Fibroblast of lung (primary cell): ENCODE data around the gene IQGAP2. TPM values are rescaled to one million over a fixed set of nuclear protein-coding genes. Genes with fewer than 3 reads are reported as not detected.

Experiments used
- DNase-seq, 2 donors: peaks; one replicate each; pipeline versions ENCODE4 v3.0.0 to v3.0.0-alpha.2; 2010; ENCODE audit warnings: low read depth in 2 of 2
- H2AFZ ChIP-seq: 2 replicates; pipeline ENCODE4 v1.5.1; 2012; ENCODE audit warnings: low read length, control low read depth, inconsistent platforms
- H3K27ac ChIP-seq: 2 replicates; pipeline ENCODE4 v1.5.1; 2011; ENCODE audit warnings: low read length, control low read depth; ENCODE audit not compliant: insufficient read depth
- H3K27me3 ChIP-seq: 2 replicates; pipeline ENCODE4 v1.5.1; 2011; ENCODE audit warnings: mild to moderate bottlenecking, low read length; ENCODE audit not compliant: control insufficient read depth, insufficient read depth
- H3K36me3 ChIP-seq: 2 replicates; pipeline ENCODE4 v1.5.1; 2011; ENCODE audit warnings: low read length; ENCODE audit not compliant: control insufficient read depth, insufficient read depth
- H3K4me1 ChIP-seq: 2 replicates; pipeline ENCODE4 v1.5.1; 2011; ENCODE audit warnings: low read length; ENCODE audit not compliant: control insufficient read depth, insufficient read depth; ENCODE audit errors: extremely low read depth
- H3K4me2 ChIP-seq: 2 replicates; pipeline ENCODE4 v1.5.1; 2011; ENCODE audit warnings: low read length, control low read depth; ENCODE audit not compliant: insufficient read depth; ENCODE audit errors: extremely low read depth
- H3K4me3 ChIP-seq, 4 experiments: fragments of 200-600 bp in 1 of 4; sonication (generic) in 1 of 4; replicated peaks in 1 of 4; 2 replicates each; pipeline ENCODE4 v1.5.1; 2011 to 2016; ENCODE audit warnings: low read length in 4 of 4, low read depth in 3 of 4, mild to moderate bottlenecking in 3 of 4, control low read depth in 2 of 4, inconsistent platforms in 1 of 4, mixed read lengths in 1 of 4; ENCODE audit not compliant: insufficient read depth in 1 of 4; ENCODE audit errors: control extremely low read depth in 1 of 4
- H3K79me2 ChIP-seq: 2 replicates; pipeline ENCODE4 v1.5.1; 2012; ENCODE audit warnings: mild to moderate bottlenecking, low read length, inconsistent platforms; ENCODE audit not compliant: control insufficient read depth, insufficient read depth
- H3K9ac ChIP-seq: 2 replicates; pipeline ENCODE4 v1.5.1; 2011; ENCODE audit warnings: mild to moderate bottlenecking, low read length, control low read depth; ENCODE audit not compliant: insufficient read depth
- H3K9me3 ChIP-seq: 2 replicates; pipeline ENCODE4 v1.5.1; 2012; ENCODE audit warnings: low read depth, low read length; ENCODE audit not compliant: control insufficient read depth, insufficient read depth
- H4K20me1 ChIP-seq: 2 replicates; pipeline ENCODE4 v1.5.1; 2011; ENCODE audit warnings: low read length; ENCODE audit not compliant: control insufficient read depth, insufficient read depth; ENCODE audit errors: extremely low read depth
- EZH2 ChIP-seq: IDR thresholded peaks from 2 replicates; pipeline ENCODE4 v1.5.1; 2012; ENCODE audit warnings: low read length, control low read depth, mild to moderate bottlenecking; ENCODE audit errors: missing control alignments
- polyA plus RNA-seq, 2 donors: library from polyadenylated mRNA; depleted of rRNA in 1 of 2; stranded (reverse) in 1 of 2; unstranded in 1 of 2; fragments of >200 nt; gene quantifications; 2 replicates each; pipeline ENCODE4 v1.2.1, GENCODE V29; 2011 to 2012; ENCODE audit warnings: missing spikeins in 1 of 2
- total RNA-seq: library from RNA; depleted of rRNA; stranded (reverse); fragments of >200 nt; gene quantifications from 2 replicates; pipeline ENCODE4 v1.2.1, GENCODE V29; 2014
- TF ChIP-seq, protein P1 (sequence below), 2 donors: IDR thresholded peaks in 1 of 2; conservative IDR thresholded peaks in 1 of 2; 1 replicate in 1 of 2; 2 replicates in 1 of 2; pipeline ENCODE4 v1.5.1; 2011 to 2012; ENCODE audit warnings: low read length in 2 of 2, control low read depth in 1 of 2, inconsistent platforms in 1 of 2, low read depth in 1 of 2, mild to moderate bottlenecking in 1 of 2

The IQGAP2 gene
- total and polyA plus RNA-seq, 2 donors (not counting 1 experiment from before 2014, with no cell fraction given) = 5.1 to 7.9 TPM

- Histone ChIP-seq H3K4me1 (no peaks in the 10 kb centered on the region), H3K9ac (no peak overlapping the region), H2AFZ (no peak overlapping the region), H3K9me3 (no peaks in the 10 kb centered on the region), H3K79me2 (no peaks in the 10 kb centered on the region), H3K27ac (no peak overlapping the region), H3K4me3 (no peak overlapping the region), H3K27me3 (peaks cover 28% of the 10 kb centered on the region), H4K20me1 (no peaks in the 10 kb centered on the region), H3K36me3 (no peaks in the 10 kb centered on the region), H3K4me2 (no peak overlapping the region)
- no peak for DNase-seq
- TF ChIP-seq EZH2 = peak; percentile 57
- TF ChIP-seq, protein P1, sequence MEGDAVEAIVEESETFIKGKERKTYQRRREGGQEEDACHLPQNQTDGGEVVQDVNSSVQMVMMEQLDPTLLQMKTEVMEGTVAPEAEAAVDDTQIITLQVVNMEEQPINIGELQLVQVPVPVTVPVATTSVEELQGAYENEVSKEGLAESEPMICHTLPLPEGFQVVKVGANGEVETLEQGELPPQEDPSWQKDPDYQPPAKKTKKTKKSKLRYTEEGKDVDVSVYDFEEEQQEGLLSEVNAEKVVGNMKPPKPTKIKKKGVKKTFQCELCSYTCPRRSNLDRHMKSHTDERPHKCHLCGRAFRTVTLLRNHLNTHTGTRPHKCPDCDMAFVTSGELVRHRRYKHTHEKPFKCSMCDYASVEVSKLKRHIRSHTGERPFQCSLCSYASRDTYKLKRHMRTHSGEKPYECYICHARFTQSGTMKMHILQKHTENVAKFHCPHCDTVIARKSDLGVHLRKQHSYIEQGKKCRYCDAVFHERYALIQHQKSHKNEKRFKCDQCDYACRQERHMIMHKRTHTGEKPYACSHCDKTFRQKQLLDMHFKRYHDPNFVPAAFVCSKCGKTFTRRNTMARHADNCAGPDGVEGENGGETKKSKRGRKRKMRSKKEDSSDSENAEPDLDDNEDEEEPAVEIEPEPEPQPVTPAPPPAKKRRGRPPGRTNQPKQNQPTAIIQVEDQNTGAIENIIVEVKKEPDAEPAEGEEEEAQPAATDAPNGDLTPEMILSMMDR (conservative IDR thresholded peaks at IDR 0.05 in 1 of 2, IDR thresholded peaks at IDR 0.05 in 1 of 2; ENCODE audit: low read depth in 1 of 2, low read length in 2 of 2) = no peak
Measured at GRCh38 chr5:76404223-76405211, 1.4 kb downstream of the IQGAP2 start.

- H2AFZ ChIP-seq = no peak overlapping the region
- no peak for DNase-seq
- H3K79me2 ChIP-seq = no peaks in the 10 kb centered on the region
- H3K9ac ChIP-seq = no peak overlapping the region
- no peaks in the 10 kb centered on the region for H3K36me3 ChIP-seq
- H4K20me1 ChIP-seq = no peaks in the 10 kb centered on the region
- H3K27me3 ChIP-seq = peaks cover 28% of the 10 kb centered on the region
- H3K27ac ChIP-seq = no peak overlapping the region
- H3K9me3 ChIP-seq = no peaks in the 10 kb centered on the region
- TF ChIP-seq, protein P1 (conservative IDR thresholded peaks at IDR 0.05 in 1 of 2, IDR thresholded peaks at IDR 0.05 in 1 of 2; ENCODE audit: low read depth in 1 of 2, low read length in 2 of 2) = no peak
- no peak for TF ChIP-seq EZH2
- no peak overlapping the region for H3K4me3 ChIP-seq
- no peak overlapping the region for H3K4me2 ChIP-seq
- H3K4me1 ChIP-seq = no peaks in the 10 kb centered on the region
Measured at GRCh38 chr5:76406014-76406413, 2.9 kb downstream of the IQGAP2 start.

DNA sequence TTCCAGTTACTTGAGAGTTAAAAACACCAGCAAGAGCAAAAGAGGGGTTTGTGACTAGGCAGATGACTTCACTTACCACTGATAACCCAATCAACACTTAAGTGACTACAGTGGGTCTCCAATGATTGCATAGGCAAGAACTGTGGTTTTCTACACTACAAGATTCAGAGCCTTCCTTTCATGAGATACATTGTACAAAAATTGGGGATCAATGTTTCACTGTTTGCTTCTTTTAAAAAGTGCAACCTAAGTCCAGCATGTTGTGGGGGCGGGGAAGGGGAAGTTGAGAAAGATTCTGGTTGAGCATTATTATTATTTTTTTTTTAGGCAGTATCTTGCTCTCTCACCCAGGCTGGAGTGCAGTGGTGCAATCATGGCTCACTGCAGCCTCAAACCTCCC lies 3.6 kb downstream of the IQGAP2 start:
- Histone ChIP-seq H4K20me1 (no peaks in the 10 kb centered on the region), H3K27me3 (peaks cover 25% of the 10 kb centered on the region), H3K9ac (no peak overlapping the region), H3K36me3 (no peaks in the 10 kb centered on the region), H3K27ac (no peak overlapping the region), H3K79me2 (no peaks in the 10 kb centered on the region), H3K4me1 (no peaks in the 10 kb centered on the region), H2AFZ (no peak overlapping the region), H3K4me3 (no peak overlapping the region), H3K9me3 (no peaks in the 10 kb centered on the region), H3K4me2 (no peak overlapping the region)
- no peak for TF ChIP-seq EZH2
- TF ChIP-seq, protein P1 (conservative IDR thresholded peaks at IDR 0.05 in 1 of 2, IDR thresholded peaks at IDR 0.05 in 1 of 2; ENCODE audit: low read depth in 1 of 2, low read length in 2 of 2) = no peak
- DNase-seq = no peak
